ENCODE results near the gene RHOH.

RHOH gene

GRCh38 chr4:40238008-40238699, 41.3 kb downstream of the RHOH start:
- DNase-seq (ENCODE audit: low read depth), result no peak

- DNase-seq (ENCODE audit: low read depth), result no peak
Measured at GRCh38 chr4:40238700-40239548, 42.1 kb downstream of the RHOH start.

- no peak for DNase-seq (ENCODE audit: low read depth)
Measured at GRCh38 chr4:40240040-40240653, 43.3 kb downstream of the RHOH start.

- DNase-seq (ENCODE audit: low read depth), result no peak
Measured at GRCh38 chr4:40241026-40241425, 44.2 kb downstream of the RHOH start.

GRCh38 chr4:40241941-40242340, 45.1 kb downstream of the RHOH start:
- no peak for DNase-seq (ENCODE audit: low read depth)

DNA sequence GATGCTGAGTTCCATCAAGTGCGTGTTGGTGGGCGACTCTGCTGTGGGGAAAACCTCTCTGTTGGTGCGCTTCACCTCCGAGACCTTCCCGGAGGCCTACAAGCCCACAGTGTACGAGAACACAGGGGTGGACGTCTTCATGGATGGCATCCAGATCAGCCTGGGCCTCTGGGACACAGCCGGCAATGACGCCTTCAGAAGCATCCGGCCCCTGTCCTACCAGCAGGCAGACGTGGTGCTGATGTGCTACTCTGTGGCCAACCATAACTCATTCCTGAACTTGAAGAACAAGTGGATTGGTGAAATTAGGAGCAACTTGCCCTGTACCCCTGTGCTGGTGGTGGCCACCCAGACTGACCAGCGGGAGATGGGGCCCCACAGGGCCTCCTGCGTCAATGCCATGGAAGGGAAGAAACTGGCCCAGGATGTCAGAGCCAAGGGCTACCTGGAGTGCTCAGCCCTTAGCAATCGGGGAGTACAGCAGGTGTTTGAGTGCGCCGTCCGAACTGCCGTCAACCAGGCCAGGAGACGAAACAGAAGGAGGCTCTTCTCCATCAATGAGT, 46.6 kb downstream of the RHOH start:
- no peak for DNase-seq (ENCODE audit: low read depth)

- no peak for DNase-seq (ENCODE audit: low read depth)
Measured at GRCh38 chr4:40244606-40245005, 47.8 kb downstream of the RHOH start.

- no peak for DNase-seq (ENCODE audit: low read depth)
Measured at GRCh38 chr4:40245550-40245949, 48.7 kb downstream of the RHOH start.

DNA sequence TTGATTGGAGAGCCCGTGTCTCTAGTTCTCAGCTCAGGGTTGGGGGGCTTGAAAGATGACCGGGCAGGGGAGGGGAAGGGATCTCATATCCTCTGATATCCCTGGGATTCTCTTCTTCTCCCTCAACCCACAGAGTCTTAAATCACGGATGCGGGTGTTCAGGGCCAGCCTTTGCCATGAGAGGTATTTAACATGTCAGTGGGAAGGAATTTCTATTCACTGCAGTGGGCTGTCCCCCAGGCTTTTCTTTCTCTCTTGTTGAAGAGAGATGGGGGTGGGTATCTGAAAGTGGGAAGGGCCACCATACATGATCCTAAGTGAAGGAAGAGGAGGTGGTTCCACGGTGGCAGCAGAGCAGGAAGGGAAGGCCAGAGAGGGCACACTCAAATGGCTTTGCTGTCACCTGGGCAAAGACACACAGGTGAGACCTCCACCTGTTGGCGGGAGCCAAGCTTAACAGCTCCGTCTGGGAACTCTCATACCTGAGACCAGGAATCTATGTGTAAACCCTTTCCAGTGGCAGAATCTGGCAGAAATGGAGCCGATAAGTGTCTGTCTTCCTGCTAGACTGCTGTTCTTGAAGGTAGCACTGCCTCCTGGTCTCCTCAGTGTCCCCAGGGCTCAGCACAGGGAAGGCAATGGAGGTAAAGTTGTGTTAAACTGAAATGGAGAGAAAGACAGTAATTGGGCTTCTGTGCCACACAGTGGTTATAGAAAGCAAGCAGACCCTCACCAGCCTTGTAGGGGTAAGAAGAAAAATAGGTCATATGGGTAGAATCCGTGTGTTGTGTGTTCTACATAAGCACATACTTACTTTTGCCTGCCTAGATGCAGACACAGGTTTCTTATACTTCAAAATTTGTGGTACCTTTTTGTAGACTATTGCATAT, 49.4 kb downstream of the RHOH start:
- DNase-seq (ENCODE audit: low read depth), result no peak

DNA sequence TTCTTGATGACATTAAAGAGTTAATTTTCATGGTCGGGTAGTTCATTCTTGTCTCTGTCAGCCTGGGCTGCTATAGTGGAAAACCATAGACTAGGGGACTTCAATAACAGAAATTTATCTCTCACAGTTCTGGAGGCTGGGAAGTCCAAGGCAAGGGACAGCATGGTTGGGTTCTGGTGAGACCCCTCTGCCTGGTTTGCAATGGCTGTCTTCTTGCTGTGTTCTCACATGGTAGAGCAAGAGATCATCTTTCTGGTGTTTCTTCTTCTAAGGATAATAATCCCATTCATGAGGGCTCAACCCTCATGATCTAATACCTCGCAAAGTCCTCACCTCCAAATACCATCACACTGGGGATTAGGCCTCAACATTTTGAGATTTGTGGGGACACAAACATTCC, 50.1 kb downstream of the RHOH start:
- DNase-seq (ENCODE audit: low read depth), result no peak

DNA sequence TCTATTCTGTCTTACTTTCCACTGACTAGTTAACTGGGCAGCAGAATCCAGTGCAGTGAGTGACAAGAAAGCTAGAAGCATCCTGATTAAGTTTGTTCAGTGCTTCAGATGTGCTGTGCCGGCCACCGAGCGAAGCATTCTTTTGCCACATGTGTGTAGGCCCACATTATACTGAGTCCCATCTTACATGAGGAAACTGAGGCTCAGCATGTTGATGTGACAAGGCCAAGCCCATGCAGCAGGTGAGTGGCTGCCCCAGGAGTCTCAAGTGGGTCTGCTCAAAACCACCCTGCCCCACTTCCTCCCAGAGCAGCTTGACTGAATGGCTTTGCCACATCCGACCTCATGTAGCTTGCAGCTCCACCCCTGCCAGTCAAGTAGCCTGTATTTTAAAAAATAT, 50.5 kb downstream of the RHOH start:
- no peak for DNase-seq (ENCODE audit: low read depth)

DNA sequence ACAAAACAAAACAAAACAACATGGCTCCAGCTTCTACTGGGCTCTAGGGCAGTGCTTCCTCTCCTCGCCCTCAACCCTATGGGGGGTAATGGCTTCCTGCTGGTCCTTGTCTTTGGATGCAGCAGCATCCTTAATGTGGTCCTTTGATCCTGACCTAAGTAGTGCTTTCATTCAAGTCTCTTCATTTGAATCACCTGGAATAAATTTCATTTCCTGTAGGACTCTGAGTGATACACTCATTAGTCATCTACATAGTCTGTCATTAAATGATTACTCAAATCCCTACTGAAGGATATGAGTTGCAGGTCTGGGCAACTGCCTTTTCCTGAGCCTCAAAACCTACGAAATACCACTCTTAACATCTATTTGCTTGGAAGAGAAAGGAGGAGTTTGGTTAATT, 54.5 kb downstream of the RHOH start:
- no peak for DNase-seq (ENCODE audit: low read depth)

DNA sequence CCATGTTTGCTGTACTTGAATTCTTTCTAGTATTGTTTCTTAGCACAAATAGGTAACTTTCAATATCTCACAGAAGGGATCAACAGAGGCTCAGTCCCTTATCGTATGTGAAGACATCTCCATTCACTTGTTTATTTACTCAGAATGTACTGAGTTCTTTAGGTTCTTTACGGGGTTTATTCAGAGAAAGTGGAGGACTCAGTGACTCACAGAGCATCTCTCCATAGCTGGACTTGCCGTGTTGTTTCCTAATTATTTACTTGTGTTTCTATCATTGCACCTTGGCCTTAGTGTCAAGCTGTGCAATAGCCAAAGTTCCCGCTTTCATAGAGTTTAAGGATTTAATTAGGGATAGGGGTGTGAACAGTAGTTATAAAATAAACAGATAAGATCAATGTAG, 57.1 kb downstream of the RHOH start:
- no peak for DNase-seq (ENCODE audit: low read depth)

- no peak for DNase-seq (ENCODE audit: low read depth)
Measured at GRCh38 chr4:40254608-40255392, 58.0 kb downstream of the RHOH start.

GRCh38 chr4:40255393-40256281, 58.8 kb downstream of the RHOH start:
- DNase-seq (ENCODE audit: low read depth), result peak; percentile 48

DNA sequence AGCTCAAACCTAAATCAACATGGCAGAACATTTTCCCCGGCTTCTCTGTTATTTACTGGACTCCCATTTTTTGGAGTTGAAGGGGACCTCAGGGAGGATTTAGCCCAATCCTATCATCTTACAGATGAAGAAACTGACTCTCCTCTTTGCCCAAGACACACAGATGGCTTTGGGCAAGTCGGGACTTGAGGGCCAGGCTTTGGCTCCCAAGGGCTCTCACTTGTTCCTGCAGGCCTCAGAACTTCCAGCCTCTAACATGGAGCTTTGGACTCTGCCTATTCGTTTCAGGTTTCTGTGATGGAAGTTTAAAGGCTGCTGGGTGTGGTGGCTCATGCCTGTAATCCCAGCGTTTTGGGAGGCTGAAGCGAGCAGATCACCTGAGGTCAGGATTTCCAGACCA, 59.5 kb downstream of the RHOH start:
- DNase-seq (ENCODE audit: low read depth), result no peak

DNA sequence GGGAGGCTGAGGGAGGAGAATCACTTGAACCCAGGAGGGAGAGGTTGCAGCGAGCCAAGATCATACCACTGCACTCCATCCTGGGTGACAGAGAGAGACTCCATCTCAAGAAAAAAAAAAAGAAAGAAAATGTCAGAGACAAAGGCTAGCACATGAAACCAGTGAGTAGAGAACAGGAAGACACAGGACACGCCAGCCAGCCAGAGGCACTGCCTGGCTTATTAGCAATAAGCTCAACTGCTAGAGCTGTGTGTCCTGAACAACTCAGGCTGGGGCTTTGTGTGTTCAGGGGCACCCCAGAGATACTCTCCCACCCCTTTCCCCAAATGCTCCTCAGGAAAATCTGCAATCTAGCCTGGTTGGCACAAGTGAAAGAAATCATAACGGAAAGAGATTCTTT, 60.0 kb downstream of the RHOH start:
- no peak for DNase-seq (ENCODE audit: low read depth)

DNA sequence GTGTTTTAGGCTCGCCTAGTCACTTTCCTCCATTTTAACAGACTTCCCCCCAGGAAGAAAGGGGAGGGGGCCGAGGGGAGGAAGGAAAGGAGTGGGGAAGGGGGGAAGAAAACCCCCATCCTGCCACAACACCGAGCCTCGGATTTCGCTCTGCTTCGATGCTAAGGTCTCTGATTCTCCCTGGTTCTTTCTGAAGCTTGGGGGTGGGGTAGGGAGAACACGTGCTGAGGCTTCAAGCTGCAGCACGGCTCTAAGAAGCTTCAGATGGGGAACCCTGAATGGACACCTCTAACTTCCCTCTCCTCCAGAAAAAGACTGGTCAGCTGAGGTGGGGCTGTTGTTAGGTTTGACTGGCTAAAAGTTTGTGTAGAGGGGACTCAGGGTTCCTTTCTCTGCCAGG, 61.8 kb downstream of the RHOH start:
- no peak for DNase-seq (ENCODE audit: low read depth)

DNA sequence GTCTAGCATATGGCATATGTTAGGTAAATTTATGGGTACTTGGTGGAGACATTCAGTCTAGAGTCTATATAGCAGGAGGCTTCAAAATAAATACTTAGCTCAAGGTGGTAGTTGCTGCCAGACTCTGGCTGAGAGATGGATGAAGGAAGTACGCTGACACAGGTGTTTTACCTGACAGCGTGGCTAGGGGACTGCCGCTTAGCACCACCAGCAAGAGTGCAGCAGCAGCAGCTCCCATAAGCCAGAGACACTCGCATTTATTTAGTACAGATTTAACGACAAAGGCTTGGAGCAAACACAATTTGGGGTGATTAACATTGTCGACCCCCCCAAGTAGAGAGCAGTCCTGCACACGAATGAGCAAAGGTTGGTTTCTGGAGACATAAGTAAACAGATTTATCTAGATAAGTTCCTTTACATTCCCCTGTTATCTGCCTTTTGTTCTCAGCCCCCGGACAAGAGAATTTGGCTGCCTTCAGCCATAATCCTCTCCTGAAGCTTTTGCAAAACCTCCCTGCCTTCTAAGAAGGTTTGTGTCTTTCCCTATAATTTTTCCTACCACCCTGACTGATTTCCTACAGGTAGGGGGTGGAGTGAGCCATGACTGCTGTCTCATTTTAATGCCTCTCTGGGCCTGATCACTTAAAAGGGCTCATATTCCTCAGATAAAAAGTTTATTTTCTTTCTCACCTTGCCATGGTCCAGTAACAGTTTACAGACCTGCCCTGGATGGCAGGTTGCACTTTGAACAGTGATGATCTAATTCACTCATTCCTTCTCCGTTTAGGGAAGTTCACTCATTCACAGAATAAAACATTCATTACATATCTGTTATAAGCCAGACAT, 64.6 kb downstream of the RHOH start:
- DNase-seq (ENCODE audit: low read depth), result no peak
